GM18526 (cell line): ENCODE data around the gene TKTL1.
"Not testable (repeated sequence)": the region's sequence is repeated elsewhere in the genome, so short reads cannot be mapped to it uniquely, and the experiment has no call there.

Source experiments
- POLR2A ChIP-seq: IDR thresholded peaks from 3 replicates; pipeline ENCODE4 v1.6.1; 2011; ENCODE audit not compliant: insufficient read length; ENCODE audit errors: extremely low read depth

The TKTL1 gene

GRCh38 chrX:154295664-154296310 is at the start of gene TKTL1:
TSS of gene TKTL1 (plus strand) at chrX:154295795. CDS start at chrX:154295860, 65 bp downstream.
- TF ChIP-seq POLR2A = no peak

- not testable (repeated sequence) for TF ChIP-seq POLR2A
These were observed 38.3 kb upstream of the TKTL1 start, which contains the start of gene OPN1MW3 for GRCh38 chrX:154257282-154257681. TSS of gene OPN1MW3 (plus strand) at chrX:154257582. CDS start at chrX:154257620, 38 bp downstream.

- TF ChIP-seq POLR2A = no peak
These were observed 612 bp upstream of the TKTL1 start, which contains the start of gene TEX28 for GRCh38 chrX:154294791-154295574. TSS of gene TEX28 (minus strand) at chrX:154295124. CDS start at chrX:154292117, 3,007 bp downstream.

GRCh38 chrX:154296731-154297130 is 1.1 kb downstream of the TKTL1 start:
- no peak for TF ChIP-seq POLR2A

- TF ChIP-seq POLR2A = no peak
These were observed 2.7 kb downstream of the TKTL1 start for GRCh38 chrX:154298312-154298711.

- no peak for TF ChIP-seq POLR2A
These were observed 5.2 kb downstream of the TKTL1 start for GRCh38 chrX:154300816-154301215.

- no peak for TF ChIP-seq POLR2A
These were observed 7.9 kb downstream of the TKTL1 start for GRCh38 chrX:154303476-154303875.

- TF ChIP-seq POLR2A = no peak
These were observed 9.3 kb downstream of the TKTL1 start for GRCh38 chrX:154304846-154305245.

GRCh38 chrX:154305541-154306205 is 10.1 kb downstream of the TKTL1 start:
- TF ChIP-seq POLR2A = no peak

GRCh38 chrX:154307202-154307601 is 11.6 kb downstream of the TKTL1 start:
- no peak for TF ChIP-seq POLR2A

- TF ChIP-seq POLR2A = no peak
These were observed 12.7 kb downstream of the TKTL1 start for GRCh38 chrX:154308108-154308946.

- no peak for TF ChIP-seq POLR2A
These were observed 13.6 kb downstream of the TKTL1 start for GRCh38 chrX:154309041-154309775.

GRCh38 chrX:154310616-154311536 is 15.3 kb downstream of the TKTL1 start:
- no peak for TF ChIP-seq POLR2A
